ENCODE results near the gene PLPPR1. TPM values are rescaled to one million over a fixed set of nuclear protein-coding genes. Genes with fewer than 3 reads are reported as not detected.

PLPPR1 gene
- total and polyA plus RNA-seq, 9 donors: 0.07 to 1.1 (median 0.14) TPM; not detected in 5

DNA sequence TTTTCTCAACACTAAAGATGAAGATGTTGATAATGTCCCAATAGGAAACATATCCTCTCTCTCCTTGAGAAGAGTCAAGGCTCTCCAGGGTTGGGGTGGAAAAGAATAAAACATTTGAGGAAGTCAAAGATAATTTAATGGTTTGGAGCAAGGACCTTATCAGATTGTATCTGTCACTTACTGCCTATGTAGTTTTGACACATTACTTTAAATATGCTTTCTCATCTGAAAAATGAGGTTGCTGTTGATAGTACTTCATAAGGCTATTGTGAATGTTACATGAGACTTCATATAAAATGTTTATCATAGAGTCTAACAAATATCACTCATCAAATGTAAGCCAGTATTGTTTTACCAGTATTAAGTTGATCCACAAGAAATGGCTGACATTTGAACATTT, 307.6 kb downstream of the PLPPR1 start:
- DNase-seq: no peak
- Histone ChIP-seq H3K27ac (no peak overlapping the region), H3K4me1 (ENCODE audit: insufficient read depth) (no peaks in the 10 kb centered on the region), H3K36me3 (no peaks in the 10 kb centered on the region), H3K27me3 (no peaks in the 10 kb centered on the region), H3K9me3 (no peaks in the 10 kb centered on the region), H3K4me3 (no peak overlapping the region)
- intact Hi-C loops (cut with DNase I): no loop called here
- no peak for TF ChIP-seq CTCF (IDR thresholded peaks at IDR 0.05)
- TF ChIP-seq POLR2A (IDR thresholded peaks at IDR 0.05): no peak
- TF ChIP-seq EP300 (IDR thresholded peaks at IDR 0.05): no peak

GRCh38 chr9:101337237-101337636, 308.7 kb downstream of the PLPPR1 start:
- intact Hi-C loops (cut with DNase I): no loop called here
- 85 to 95% (median 87%) methylated on average over 2 of the region's 2 CpGs for WGBS, 3 donors

GRCh38 chr9:101341958-101342357, 313.4 kb downstream of the PLPPR1 start:
- H3K27me3 ChIP-seq: no peaks in the 10 kb centered on the region
- no peaks in the 10 kb centered on the region for H3K36me3 ChIP-seq
- H3K4me3 ChIP-seq: no peak overlapping the region
- no peaks in the 10 kb centered on the region for H3K4me1 ChIP-seq (ENCODE audit: insufficient read depth)
- no peak overlapping the region for H3K27ac ChIP-seq
- no peak for DNase-seq
- H3K9me3 ChIP-seq: no peaks in the 10 kb centered on the region
- no peak for TF ChIP-seq EP300 (IDR thresholded peaks at IDR 0.05)
- intact Hi-C loops (cut with DNase I): no loop called here

More at GRCh38 chr9:101337237-101337636, 308.7 kb downstream of the PLPPR1 start:
- no peaks in the 10 kb centered on the region for H3K4me1 ChIP-seq (ENCODE audit: insufficient read depth)
- no peak overlapping the region for H3K27ac ChIP-seq
- no peak for DNase-seq
- H3K27me3 ChIP-seq: no peaks in the 10 kb centered on the region
- no peak for TF ChIP-seq EP300 (IDR thresholded peaks at IDR 0.05)
- H3K4me3 ChIP-seq: no peak overlapping the region
- H3K36me3 ChIP-seq: no peaks in the 10 kb centered on the region
- H3K9me3 ChIP-seq: no peaks in the 10 kb centered on the region

DNA sequence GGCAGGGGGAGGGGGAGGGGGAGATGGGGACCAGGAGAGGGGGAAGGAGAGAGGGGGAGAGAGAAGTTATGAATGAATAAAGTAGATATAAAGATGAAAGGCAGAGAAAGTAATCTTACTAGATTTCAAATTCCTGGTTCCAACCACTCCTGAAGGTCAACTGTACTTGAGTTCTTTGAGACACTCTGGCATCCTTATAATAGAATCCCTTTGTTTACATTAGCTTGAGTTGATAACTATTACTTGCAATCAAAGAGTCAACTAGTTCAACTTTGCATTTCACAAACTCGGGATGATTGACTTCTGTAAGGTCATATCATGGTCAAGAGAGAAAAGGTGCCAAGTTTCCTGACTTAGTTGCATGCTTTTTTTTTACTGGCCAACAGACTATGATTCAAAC, 314.1 kb downstream of the PLPPR1 start:
- Histone ChIP-seq H3K4me3 (no peak overlapping the region), H3K27ac (no peak overlapping the region), H3K27me3 (no peaks in the 10 kb centered on the region), H3K4me1 (ENCODE audit: insufficient read depth) (no peaks in the 10 kb centered on the region), H3K36me3 (no peaks in the 10 kb centered on the region), H3K9me3 (no peaks in the 10 kb centered on the region)
- no peak for DNase-seq
- intact Hi-C loops (cut with DNase I): no loop called here
- 31 to 56% (median 41%) methylated on average over 1 of the region's 1 CpG for WGBS, 3 donors
- no peak for TF ChIP-seq CTCF (IDR thresholded peaks at IDR 0.05)
- no peak for TF ChIP-seq POLR2A (IDR thresholded peaks at IDR 0.05)
- no peak for TF ChIP-seq EP300 (IDR thresholded peaks at IDR 0.05)

DNA sequence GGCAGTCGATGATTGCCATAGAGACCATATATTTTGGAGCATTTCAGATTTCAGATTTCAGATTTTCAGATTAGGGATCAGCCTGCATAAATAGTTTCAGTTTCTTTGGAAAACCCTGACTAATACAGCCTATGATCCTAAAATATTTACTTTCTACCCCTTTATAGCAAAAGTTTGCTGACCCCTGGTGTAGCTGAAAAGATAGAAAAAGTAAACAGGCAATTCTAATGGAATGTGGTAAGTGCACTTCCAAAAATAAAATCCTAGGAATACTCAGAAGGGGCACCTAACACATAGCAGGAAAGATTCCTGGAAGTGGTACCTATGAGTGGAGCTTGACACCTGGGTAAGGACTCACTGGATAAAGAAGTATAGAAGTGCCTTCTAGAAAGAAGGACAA, 321.8 kb downstream of the PLPPR1 start:
- H3K27ac ChIP-seq: no peak overlapping the region
- no peaks in the 10 kb centered on the region for H3K4me1 ChIP-seq (ENCODE audit: insufficient read depth)
- H3K27me3 ChIP-seq: no peaks in the 10 kb centered on the region
- no peaks in the 10 kb centered on the region for H3K9me3 ChIP-seq
- intact Hi-C loops (cut with DNase I): no loop called here
- H3K36me3 ChIP-seq: no peaks in the 10 kb centered on the region
- H3K4me3 ChIP-seq: no peak overlapping the region
- no peak for TF ChIP-seq CTCF (IDR thresholded peaks at IDR 0.05)
- no peak for TF ChIP-seq EP300 (IDR thresholded peaks at IDR 0.05)
- TF ChIP-seq POLR2A (IDR thresholded peaks at IDR 0.05): no peak
- 64 to 90% (median 80%) methylated on average over 1 of the region's 1 CpG for WGBS, 3 donors
- DNase-seq: no peak
